Measurements from ENCODE around the gene KDSR.

- TF ChIP-seq EP300 (IDR thresholded peaks at IDR 0.05) (no peak), POLR2AphosphoS5 (IDR thresholded peaks at IDR 0.05) (no peak), POLR2A (IDR thresholded peaks at IDR 0.05) (no peak)
Measured at GRCh38 chr18:63356272-63356896, 10.6 kb downstream of the KDSR start.

Measured in sigmoid colon (tissue), 4 donors.